Measurements from ENCODE around the gene OSBPL10.
A peak's percentile ranks its signal among the peaks of the same experiment; 100 is the strongest.

The OSBPL10 gene

DNA sequence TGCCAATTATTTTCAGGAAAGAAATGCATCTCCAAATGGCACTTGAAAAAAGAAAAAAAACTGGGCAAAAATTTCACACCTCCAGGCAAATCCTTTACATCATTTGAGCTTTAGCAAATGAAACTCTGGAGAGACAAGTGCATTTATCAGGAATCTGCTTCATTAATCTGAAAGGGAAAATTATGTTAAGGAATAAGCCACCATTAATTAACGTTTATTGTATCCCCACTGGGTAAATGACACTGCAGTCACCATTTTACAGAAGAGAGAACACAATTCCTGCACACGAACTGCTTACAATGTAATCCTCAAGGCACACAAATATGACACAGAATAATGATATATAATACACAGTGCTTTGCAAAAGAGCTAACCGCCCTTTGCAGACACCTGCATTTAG is 217.3 kb downstream of the OSBPL10 start:
- Histone ChIP-seq H3K27me3 (ENCODE audit: control insufficient read depth in 5 of 5, insufficient read depth in 4 of 5, low read length in 5 of 5) (no peaks in the 10 kb centered on the region), H3K27ac (ENCODE audit: low read depth, low read length) (no peak overlapping the region), H3K9me3 (ENCODE audit: control insufficient read depth in 5 of 5, low read length in 5 of 5) (no peaks in the 10 kb centered on the region), H3K4me1 (ENCODE audit: control insufficient read depth in 5 of 5, insufficient read depth in 5 of 5, low read length in 5 of 5) (no peaks in the 10 kb centered on the region), H3K36me3 (ENCODE audit: control insufficient read depth in 5 of 5, insufficient read depth in 5 of 5, low read length in 5 of 5) (no peaks in the 10 kb centered on the region), H3K9ac (ENCODE audit: low read length in 5 of 5) (no peak overlapping the region), H3K4me3 (ENCODE audit: low read depth in 1 of 5, low read length in 5 of 5) (no peak overlapping the region)

DNA sequence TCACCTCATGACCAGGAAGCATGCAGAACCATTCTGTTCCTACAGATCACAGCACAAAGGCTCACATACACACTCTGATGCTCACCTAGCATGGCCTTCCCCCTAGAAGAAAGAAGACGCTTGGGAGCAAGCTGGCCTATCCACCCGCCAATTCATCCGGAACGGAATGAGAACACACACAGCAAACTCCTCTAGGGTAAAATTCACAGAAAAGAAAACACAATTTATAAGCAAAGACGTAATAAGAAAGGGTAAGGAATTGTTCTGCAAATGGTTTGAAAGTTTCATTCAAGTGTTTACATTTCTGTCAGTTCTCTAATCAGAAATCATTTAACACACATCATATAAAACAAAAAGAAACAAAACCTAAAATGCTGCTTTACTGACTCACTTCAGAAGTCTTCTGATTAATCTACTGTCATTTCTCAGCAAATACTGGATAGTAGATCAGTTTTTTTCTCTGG is 218.1 kb downstream of the OSBPL10 start:
- H3K27me3 ChIP-seq (ENCODE audit: control insufficient read depth in 5 of 5, insufficient read depth in 4 of 5, low read length in 5 of 5) = no peaks in the 10 kb centered on the region
- no peak overlapping the region for H3K4me3 ChIP-seq (ENCODE audit: low read depth in 1 of 5, low read length in 5 of 5)
- H3K36me3 ChIP-seq (ENCODE audit: control insufficient read depth in 5 of 5, insufficient read depth in 5 of 5, low read length in 5 of 5) = no peaks in the 10 kb centered on the region
- H3K27ac ChIP-seq (ENCODE audit: low read depth, low read length) = no peak overlapping the region
- H3K9ac ChIP-seq (ENCODE audit: low read length in 5 of 5) = no peak overlapping the region
- no peaks in the 10 kb centered on the region for H3K9me3 ChIP-seq (ENCODE audit: control insufficient read depth in 5 of 5, low read length in 5 of 5)
- no peaks in the 10 kb centered on the region for H3K4me1 ChIP-seq (ENCODE audit: control insufficient read depth in 5 of 5, insufficient read depth in 5 of 5, low read length in 5 of 5)

DNA sequence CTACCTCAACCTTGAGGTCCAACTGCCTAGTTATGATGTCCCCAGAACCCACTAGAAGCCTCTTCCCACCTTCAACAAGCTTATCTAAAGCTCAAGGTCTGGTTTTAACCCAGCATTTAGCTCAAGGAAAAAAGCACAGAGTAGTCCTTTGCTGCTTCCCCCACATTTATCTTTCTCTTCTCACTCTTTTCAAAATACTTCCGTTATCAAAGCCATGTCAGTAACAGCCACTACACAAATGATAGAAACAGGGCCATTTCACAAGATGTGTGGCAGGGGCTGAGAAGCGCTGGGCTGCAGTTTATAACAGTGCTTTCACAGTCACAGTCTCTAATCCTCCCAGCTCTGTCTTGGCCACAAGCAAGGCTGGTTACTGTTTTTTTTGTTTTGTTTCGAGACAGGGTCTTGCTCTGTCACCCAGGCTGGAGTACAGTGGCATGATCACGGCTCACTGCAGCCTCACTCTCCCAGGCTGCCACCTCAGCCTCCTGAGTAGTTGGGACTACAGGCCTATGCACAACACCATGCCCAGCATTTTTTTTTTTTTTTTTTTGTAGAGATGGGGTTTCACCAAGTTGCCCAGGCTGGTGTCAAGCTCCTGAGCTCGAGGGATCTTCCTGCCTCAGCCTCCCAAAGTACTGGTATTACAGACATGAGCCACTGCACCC is 218.8 kb downstream of the OSBPL10 start:
- H3K4me3 ChIP-seq (ENCODE audit: low read depth in 1 of 5, low read length in 5 of 5) = no peak overlapping the region
- H3K27me3 ChIP-seq (ENCODE audit: control insufficient read depth in 5 of 5, insufficient read depth in 4 of 5, low read length in 5 of 5) = no peaks in the 10 kb centered on the region
- H3K27ac ChIP-seq (ENCODE audit: low read depth, low read length) = no peak overlapping the region
- no peak overlapping the region for H3K9ac ChIP-seq (ENCODE audit: low read length in 5 of 5)
- H3K36me3 ChIP-seq (ENCODE audit: control insufficient read depth in 5 of 5, insufficient read depth in 5 of 5, low read length in 5 of 5) = no peaks in the 10 kb centered on the region
- H3K9me3 ChIP-seq (ENCODE audit: control insufficient read depth in 5 of 5, low read length in 5 of 5) = no peaks in the 10 kb centered on the region
- no peaks in the 10 kb centered on the region for H3K4me1 ChIP-seq (ENCODE audit: control insufficient read depth in 5 of 5, insufficient read depth in 5 of 5, low read length in 5 of 5)

DNA sequence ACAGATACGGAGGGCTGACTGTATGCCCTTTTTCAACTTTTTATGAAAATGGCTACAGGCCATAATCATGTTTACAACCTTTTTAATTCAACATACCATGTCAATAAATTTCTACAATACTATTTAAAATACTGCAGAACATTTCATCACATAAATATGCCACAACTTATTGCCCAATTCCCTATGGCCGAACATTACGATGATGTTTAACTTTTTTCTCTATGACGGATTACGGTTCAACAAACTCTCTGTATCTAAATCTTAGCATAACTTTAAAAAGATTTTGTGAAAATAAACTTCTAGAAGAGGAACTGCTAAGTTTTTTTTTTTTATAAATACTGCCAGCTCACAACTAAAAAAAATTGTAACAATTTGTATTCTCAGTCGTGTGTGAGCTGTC is 220.4 kb downstream of the OSBPL10 start:
- Histone ChIP-seq H3K9ac (ENCODE audit: low read length in 5 of 5) (no peak overlapping the region), H3K4me3 (ENCODE audit: low read depth in 1 of 5, low read length in 5 of 5) (no peak overlapping the region), H3K27me3 (ENCODE audit: control insufficient read depth in 5 of 5, insufficient read depth in 4 of 5, low read length in 5 of 5) (no peaks in the 10 kb centered on the region), H3K9me3 (ENCODE audit: control insufficient read depth in 5 of 5, low read length in 5 of 5) (no peaks in the 10 kb centered on the region), H3K4me1 (ENCODE audit: control insufficient read depth in 5 of 5, insufficient read depth in 5 of 5, low read length in 5 of 5) (peaks cover 0 to 6% (median 3%) of the 10 kb centered on the region in 5 donors), H3K36me3 (ENCODE audit: control insufficient read depth in 5 of 5, insufficient read depth in 5 of 5, low read length in 5 of 5) (no peaks in the 10 kb centered on the region), H3K27ac (ENCODE audit: low read depth, low read length) (no peak overlapping the region)

DNA sequence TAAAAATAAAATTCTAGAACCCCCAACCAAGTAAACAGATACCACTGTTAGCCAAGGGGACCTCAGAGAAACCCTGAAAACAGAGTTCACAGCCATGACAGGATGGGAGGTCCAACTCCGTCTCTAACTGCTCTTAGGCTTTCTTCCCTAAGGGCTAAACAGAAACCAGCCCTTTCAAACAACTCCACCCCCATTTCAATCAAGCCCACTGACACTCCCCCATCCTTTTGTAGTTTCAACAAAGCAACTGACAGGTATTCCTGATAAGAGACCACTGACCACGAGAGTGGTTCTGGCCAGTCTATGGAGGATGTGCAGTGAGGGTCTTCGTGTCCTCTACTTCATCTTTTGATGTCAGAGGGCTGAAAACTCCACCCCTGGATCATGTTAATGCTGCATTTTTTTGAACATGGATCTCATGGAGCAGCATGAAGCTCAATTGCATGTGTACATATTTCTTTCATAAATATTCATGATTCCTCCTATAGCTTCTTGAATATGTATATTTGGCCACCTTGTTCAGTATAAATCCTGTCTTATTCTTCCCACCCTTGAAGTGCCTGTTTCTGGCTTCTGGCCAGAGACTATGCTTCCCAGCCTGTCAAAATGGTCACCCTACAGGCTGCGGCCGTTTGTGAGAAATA is 222.6 kb downstream of the OSBPL10 start:
- Histone ChIP-seq H3K27me3 (ENCODE audit: control insufficient read depth in 5 of 5, insufficient read depth in 4 of 5, low read length in 5 of 5) (no peaks in the 10 kb centered on the region), H3K4me3 (ENCODE audit: low read depth in 1 of 5, low read length in 5 of 5) (no peak overlapping the region), H3K9me3 (ENCODE audit: control insufficient read depth in 5 of 5, low read length in 5 of 5) (no peaks in the 10 kb centered on the region), H3K4me1 (ENCODE audit: control insufficient read depth in 5 of 5, insufficient read depth in 5 of 5, low read length in 5 of 5) (peaks cover 0 to 10% (median 3%) of the 10 kb centered on the region in 5 donors), H3K27ac (ENCODE audit: low read depth, low read length) (no peak overlapping the region), H3K36me3 (ENCODE audit: control insufficient read depth in 5 of 5, insufficient read depth in 5 of 5, low read length in 5 of 5) (no peaks in the 10 kb centered on the region), H3K9ac (ENCODE audit: low read length in 5 of 5) (no peak overlapping the region)

DNA sequence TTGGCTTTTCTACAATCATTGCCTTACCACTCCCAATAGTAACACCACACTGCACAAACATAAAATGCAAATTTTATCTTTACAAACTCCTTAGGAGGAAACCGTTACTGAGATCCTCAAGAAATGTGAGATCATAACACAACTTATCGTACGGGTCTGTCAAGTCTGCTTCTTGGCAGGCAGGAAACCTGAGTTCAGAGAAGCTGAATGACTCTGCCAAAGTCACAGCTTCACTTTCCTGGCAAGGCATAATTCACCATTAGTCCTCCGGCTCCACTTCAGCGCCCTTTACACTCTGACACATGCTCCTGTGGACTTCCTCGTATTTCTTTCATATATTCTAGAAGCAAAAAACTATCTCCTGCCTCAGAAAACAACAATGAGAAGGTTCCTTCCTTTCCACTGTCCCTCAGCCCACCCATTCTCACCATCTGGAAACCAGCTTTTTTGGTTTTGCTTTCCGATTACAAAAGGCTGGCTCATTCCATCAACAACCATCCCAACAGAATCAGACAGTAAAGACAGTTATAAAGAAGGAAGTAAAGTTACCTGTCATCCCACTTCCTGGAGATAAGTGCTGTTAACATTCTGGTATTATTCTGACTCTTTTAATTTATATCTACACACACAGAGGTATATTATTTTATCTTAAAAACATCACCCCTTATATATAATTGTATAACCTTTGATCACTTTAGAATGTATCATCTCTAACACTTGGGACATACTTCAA is 225.0 kb downstream of the OSBPL10 start:
- Histone ChIP-seq H3K9ac (ENCODE audit: low read length in 5 of 5) (peak overlapping the region in 1 of 5 donors; percentile 5), H3K36me3 (ENCODE audit: control insufficient read depth in 5 of 5, insufficient read depth in 5 of 5, low read length in 5 of 5) (no peaks in the 10 kb centered on the region), H3K27ac (ENCODE audit: low read depth, low read length) (no peak overlapping the region), H3K4me3 (ENCODE audit: low read depth in 1 of 5, low read length in 5 of 5) (peak overlapping the region in 2 of 5 donors; percentile 24 to 34), H3K27me3 (ENCODE audit: control insufficient read depth in 5 of 5, insufficient read depth in 4 of 5, low read length in 5 of 5) (no peaks in the 10 kb centered on the region), H3K4me1 (ENCODE audit: control insufficient read depth in 5 of 5, insufficient read depth in 5 of 5, low read length in 5 of 5) (peaks cover 0 to 10% (median 3%) of the 10 kb centered on the region in 5 donors), H3K9me3 (ENCODE audit: control insufficient read depth in 5 of 5, low read length in 5 of 5) (no peaks in the 10 kb centered on the region)

DNA sequence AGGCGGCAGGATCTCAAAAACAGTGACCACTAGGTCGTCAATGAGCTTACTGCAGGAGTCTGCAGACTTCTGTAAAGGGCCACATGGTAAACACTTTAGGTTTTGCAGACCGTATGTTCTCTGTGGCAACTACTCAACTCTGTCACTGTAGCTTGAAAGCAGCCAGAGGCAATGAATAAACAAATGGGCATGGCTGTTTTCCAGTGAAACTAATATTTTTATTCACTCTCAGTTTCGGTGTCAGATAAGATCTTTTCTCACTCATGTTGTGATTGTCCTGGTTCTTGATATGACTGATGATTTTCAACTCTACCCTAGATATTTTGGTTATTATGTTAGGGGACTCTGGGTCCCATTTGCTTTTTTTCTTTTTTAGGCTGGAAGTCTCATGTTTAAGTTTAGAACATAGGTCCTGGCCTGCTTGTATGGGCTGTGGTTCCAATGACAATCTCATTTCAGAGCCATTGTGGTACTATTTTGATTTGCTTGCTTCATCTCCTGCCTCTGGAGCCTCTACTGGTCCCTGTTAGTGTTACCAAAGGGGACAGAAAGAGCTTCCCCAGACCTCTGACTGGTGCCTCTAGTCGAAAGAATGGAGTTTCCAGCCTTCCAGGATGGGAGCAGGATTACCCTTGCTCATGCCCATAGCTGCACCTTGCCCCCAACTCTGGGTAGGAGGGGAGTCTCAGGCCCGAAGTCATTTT is 226.3 kb downstream of the OSBPL10 start:
- Histone ChIP-seq H3K36me3 (ENCODE audit: control insufficient read depth in 5 of 5, insufficient read depth in 5 of 5, low read length in 5 of 5) (no peaks in the 10 kb centered on the region), H3K4me1 (ENCODE audit: control insufficient read depth in 5 of 5, insufficient read depth in 5 of 5, low read length in 5 of 5) (peaks cover 0 to 10% (median 3%) of the 10 kb centered on the region in 5 donors), H3K9ac (ENCODE audit: low read length in 5 of 5) (no peak overlapping the region), H3K27ac (ENCODE audit: low read depth, low read length) (no peak overlapping the region), H3K9me3 (ENCODE audit: control insufficient read depth in 5 of 5, low read length in 5 of 5) (no peaks in the 10 kb centered on the region), H3K27me3 (ENCODE audit: control insufficient read depth in 5 of 5, insufficient read depth in 4 of 5, low read length in 5 of 5) (no peaks in the 10 kb centered on the region), H3K4me3 (ENCODE audit: low read depth in 1 of 5, low read length in 5 of 5) (no peak overlapping the region)

DNA sequence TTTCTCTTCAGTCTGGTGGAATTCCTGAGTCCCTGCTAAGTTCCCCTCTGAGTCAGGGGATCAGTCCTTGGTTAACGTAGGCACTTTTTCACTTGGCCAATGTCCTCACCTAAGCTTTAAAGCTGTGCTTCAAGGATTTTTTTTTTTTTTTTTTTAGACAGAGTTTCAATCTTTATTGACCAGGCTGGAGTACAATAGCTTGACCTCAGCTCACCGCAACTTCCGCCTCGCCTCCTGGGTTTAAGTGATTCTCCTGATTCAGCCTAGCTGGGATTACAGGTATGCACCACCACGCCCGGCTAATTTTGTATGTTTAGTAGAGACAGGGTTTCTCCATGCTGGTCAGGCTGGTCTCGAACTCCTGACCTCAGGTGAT is 228.0 kb downstream of the OSBPL10 start:
- Histone ChIP-seq H3K27me3 (ENCODE audit: control insufficient read depth in 5 of 5, insufficient read depth in 4 of 5, low read length in 5 of 5) (no peaks in the 10 kb centered on the region), H3K9ac (ENCODE audit: low read length in 5 of 5) (no peak overlapping the region), H3K4me3 (ENCODE audit: low read depth in 1 of 5, low read length in 5 of 5) (no peak overlapping the region), H3K9me3 (ENCODE audit: control insufficient read depth in 5 of 5, low read length in 5 of 5) (no peaks in the 10 kb centered on the region), H3K4me1 (ENCODE audit: control insufficient read depth in 5 of 5, insufficient read depth in 5 of 5, low read length in 5 of 5) (peaks cover 0 to 10% (median 3%) of the 10 kb centered on the region in 5 donors), H3K36me3 (ENCODE audit: control insufficient read depth in 5 of 5, insufficient read depth in 5 of 5, low read length in 5 of 5) (no peaks in the 10 kb centered on the region), H3K27ac (ENCODE audit: low read depth, low read length) (no peak overlapping the region)

DNA sequence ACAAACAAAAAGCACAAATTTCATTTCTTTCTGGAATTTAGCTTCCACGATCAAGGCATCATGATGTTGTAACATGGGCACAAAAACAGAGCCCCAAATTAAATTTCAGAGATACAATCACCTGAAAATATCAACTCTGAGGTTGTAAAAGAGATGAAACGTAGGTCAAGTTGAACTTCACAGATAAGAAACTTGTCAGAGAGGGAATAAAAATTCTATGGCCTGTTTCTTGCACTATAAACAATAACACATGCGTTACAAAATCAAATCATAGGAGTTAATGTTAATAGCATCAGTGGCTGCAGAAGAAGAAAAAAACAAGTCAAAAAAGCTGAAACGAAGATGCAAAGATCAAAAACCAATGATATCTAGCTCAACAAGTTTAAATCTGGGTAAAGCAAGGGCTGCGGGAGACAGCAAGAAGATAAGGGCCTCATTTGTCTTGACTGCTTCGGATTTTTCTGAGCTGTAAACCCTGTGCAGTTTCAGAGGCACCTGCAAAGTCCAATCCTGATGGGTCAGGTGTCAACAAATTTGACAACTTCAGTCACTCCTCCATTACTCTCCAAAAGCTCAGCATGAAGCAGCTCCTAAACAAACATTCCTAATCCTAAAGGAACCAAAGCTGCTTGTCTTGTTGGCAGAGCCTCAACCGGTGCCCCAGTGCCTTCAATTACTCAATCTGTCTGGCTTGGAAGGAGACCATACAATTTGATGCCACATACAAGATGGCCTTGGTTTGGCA is 228.6 kb downstream of the OSBPL10 start:
- Histone ChIP-seq H3K27me3 (ENCODE audit: control insufficient read depth in 5 of 5, insufficient read depth in 4 of 5, low read length in 5 of 5) (no peaks in the 10 kb centered on the region), H3K27ac (ENCODE audit: low read depth, low read length) (no peak overlapping the region), H3K4me1 (ENCODE audit: control insufficient read depth in 5 of 5, insufficient read depth in 5 of 5, low read length in 5 of 5) (peaks cover 0 to 10% (median 3%) of the 10 kb centered on the region in 5 donors), H3K9me3 (ENCODE audit: control insufficient read depth in 5 of 5, low read length in 5 of 5) (no peaks in the 10 kb centered on the region), H3K36me3 (ENCODE audit: control insufficient read depth in 5 of 5, insufficient read depth in 5 of 5, low read length in 5 of 5) (peaks cover 0 to 4% (median 0%) of the 10 kb centered on the region in 5 donors), H3K4me3 (ENCODE audit: low read depth in 1 of 5, low read length in 5 of 5) (no peak overlapping the region), H3K9ac (ENCODE audit: low read length in 5 of 5) (no peak overlapping the region)

Measured in subcutaneous abdominal adipose tissue (tissue), 5 donors.